Stimulated activated memory B cell treated with anti-CD40 and anti-IgM and Interleukin-4, amounts not matched to agents 10 μg/mL and 1 μg/mL and 100 μg/mL, for 72 hours (primary cell): Measurements from ENCODE around the gene UBR4.

ENCODE experiments used
- ATAC-seq: fragments of 150-1000 bp; cut with Tn5 transposase; 2 replicates; pipeline ENCODE4 v1.10.0; 2021
- H3K27ac Mint-ChIP-seq: one replicate; pipeline ENCODE4 v1.8.0; 2022; ENCODE audit warnings: mild to moderate bottlenecking, mixed read lengths
- H3K27me3 Mint-ChIP-seq: one replicate; pipeline ENCODE4 v1.8.0; 2022; ENCODE audit warnings: mixed read lengths
- H3K36me3 Mint-ChIP-seq: one replicate; pipeline ENCODE4 v1.8.0; 2022; ENCODE audit warnings: mixed read lengths
- H3K4me1 Mint-ChIP-seq: one replicate; pipeline ENCODE4 v1.8.0; 2022; ENCODE audit warnings: mixed read lengths
- H3K4me3 Mint-ChIP-seq: one replicate; pipeline ENCODE4 v1.8.0; 2022; ENCODE audit warnings: mild to moderate bottlenecking, moderate library complexity, mixed read lengths
- H3K9me3 Mint-ChIP-seq: one replicate; pipeline ENCODE4 v1.8.0; 2022; ENCODE audit warnings: mixed read lengths

UBR4 gene

GRCh38 chr1:19032701-19033514, 177.2 kb downstream of the UBR4 start:
- Mint-ChIP-seq H3K27ac (no peak overlapping the region), H3K27me3 (peaks cover 37% of the 10 kb centered on the region), H3K4me1 (no peaks in the 10 kb centered on the region), H3K9me3 (no peaks in the 10 kb centered on the region), H3K4me3 (no peak overlapping the region), H3K36me3 (no peaks in the 10 kb centered on the region)
- ATAC-seq, result no peak

- ATAC-seq, result no peak
- Mint-ChIP-seq H3K27me3 (peaks cover 37% of the 10 kb centered on the region), H3K4me1 (no peaks in the 10 kb centered on the region), H3K4me3 (no peak overlapping the region), H3K36me3 (no peaks in the 10 kb centered on the region), H3K9me3 (no peaks in the 10 kb centered on the region), H3K27ac (no peak overlapping the region)
Observed at GRCh38 chr1:19032413-19032695, 177.7 kb downstream of the UBR4 start.

GRCh38 chr1:19029191-19030085, 180.6 kb downstream of the UBR4 start:
- H3K27me3 Mint-ChIP-seq, result peaks cover 57% of the 10 kb centered on the region
- H3K4me3 Mint-ChIP-seq, result no peak overlapping the region
- ATAC-seq, result no peak
- H3K36me3 Mint-ChIP-seq, result no peaks in the 10 kb centered on the region
- H3K27ac Mint-ChIP-seq, result no peak overlapping the region
- peaks cover under 1% of the 10 kb centered on the region for H3K9me3 Mint-ChIP-seq
- H3K4me1 Mint-ChIP-seq, result no peaks in the 10 kb centered on the region

- Mint-ChIP-seq H3K4me3 (no peak overlapping the region), H3K9me3 (peaks cover 4% of the 10 kb centered on the region), H3K27ac (no peak overlapping the region), H3K27me3 (peaks cover 57% of the 10 kb centered on the region), H3K4me1 (no peaks in the 10 kb centered on the region), H3K36me3 (no peaks in the 10 kb centered on the region)
- no peak for ATAC-seq
Observed at GRCh38 chr1:19028546-19029129, 181.4 kb downstream of the UBR4 start.

GRCh38 chr1:19028110-19028509, 182.0 kb downstream of the UBR4 start:
- Mint-ChIP-seq H3K9me3 (peaks cover 8% of the 10 kb centered on the region), H3K27me3 (peaks cover 57% of the 10 kb centered on the region), H3K4me3 (no peak overlapping the region), H3K27ac (no peak overlapping the region), H3K4me1 (no peaks in the 10 kb centered on the region), H3K36me3 (no peaks in the 10 kb centered on the region)
- ATAC-seq, result no peak
